Uterus (tissue), 2 donors: ENCODE measurements around the gene STIMATE.

Experiments
- POLR2A ChIP-seq, 2 donors: fragments of 450-650 bp; IDR thresholded peaks; one replicate each; pipeline ENCODE4 v1.6.1; 2016; ENCODE audit warnings: antibody characterized with exemption in 2 of 2, mild to moderate bottlenecking in 1 of 2, moderate library complexity in 1 of 2
- TF ChIP-seq, protein P1 (sequence below), 4 experiments: fragments of 200-600 bp in 2 of 4; fragments of 450-650 bp in 2 of 4; sonication (generic) in 2 of 4; IDR thresholded peaks; one replicate each; pipeline ENCODE4 v1.5.1; 2016 to 2019; ENCODE audit warnings: antibody characterized with exemption in 4 of 4, mild to moderate bottlenecking in 2 of 4, moderate library complexity in 1 of 4

- no peak for TF ChIP-seq POLR2A (IDR thresholded peaks at IDR 0.05)
- TF ChIP-seq, protein P1, sequence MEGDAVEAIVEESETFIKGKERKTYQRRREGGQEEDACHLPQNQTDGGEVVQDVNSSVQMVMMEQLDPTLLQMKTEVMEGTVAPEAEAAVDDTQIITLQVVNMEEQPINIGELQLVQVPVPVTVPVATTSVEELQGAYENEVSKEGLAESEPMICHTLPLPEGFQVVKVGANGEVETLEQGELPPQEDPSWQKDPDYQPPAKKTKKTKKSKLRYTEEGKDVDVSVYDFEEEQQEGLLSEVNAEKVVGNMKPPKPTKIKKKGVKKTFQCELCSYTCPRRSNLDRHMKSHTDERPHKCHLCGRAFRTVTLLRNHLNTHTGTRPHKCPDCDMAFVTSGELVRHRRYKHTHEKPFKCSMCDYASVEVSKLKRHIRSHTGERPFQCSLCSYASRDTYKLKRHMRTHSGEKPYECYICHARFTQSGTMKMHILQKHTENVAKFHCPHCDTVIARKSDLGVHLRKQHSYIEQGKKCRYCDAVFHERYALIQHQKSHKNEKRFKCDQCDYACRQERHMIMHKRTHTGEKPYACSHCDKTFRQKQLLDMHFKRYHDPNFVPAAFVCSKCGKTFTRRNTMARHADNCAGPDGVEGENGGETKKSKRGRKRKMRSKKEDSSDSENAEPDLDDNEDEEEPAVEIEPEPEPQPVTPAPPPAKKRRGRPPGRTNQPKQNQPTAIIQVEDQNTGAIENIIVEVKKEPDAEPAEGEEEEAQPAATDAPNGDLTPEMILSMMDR (IDR thresholded peaks at IDR 0.05): no peak
Observed at GRCh38 chr3:52852419-52852818, 44.9 kb downstream of the STIMATE start.
